BLaER1 treated with 17β-estradiol and CSF1 and Interleukin-3, amounts not matched to agents 10 nM and 100 nM (cell line): Measurements from ENCODE around the gene ILDR1.

ENCODE experiments used
- H3K27ac ChIP-seq, 11 experiments: shearing (Covaris generic); formaldehyde crosslinking; 2 replicates each; pipeline ENCODE4 v1.8.1; 2022
- H3K27me3 ChIP-seq, 11 experiments: shearing (Covaris generic); formaldehyde crosslinking; 2 replicates each; pipeline ENCODE4 v1.8.1; 2022
- H3K36me3 ChIP-seq, 11 experiments: shearing (Covaris generic); formaldehyde crosslinking; 2 replicates each; pipeline ENCODE4 v1.8.1; 2022
- H3K4me1 ChIP-seq, 10 experiments: shearing (Covaris generic); formaldehyde crosslinking; 2 replicates each; pipeline ENCODE4 v1.8.1; 2022
- H3K4me2 ChIP-seq, 11 experiments: shearing (Covaris generic); formaldehyde crosslinking; 2 replicates each; pipeline ENCODE4 v1.8.1; 2022
- H3K4me3 ChIP-seq, 10 experiments: shearing (Covaris generic); formaldehyde crosslinking; 2 replicates each; pipeline ENCODE4 v1.8.1; 2022
- H3K9ac ChIP-seq, 11 experiments: shearing (Covaris generic); formaldehyde crosslinking; 2 replicates each; pipeline ENCODE4 v1.8.1; 2022
- H3K9me3 ChIP-seq, 11 experiments: shearing (Covaris generic); formaldehyde crosslinking; replicated peaks in 1 of 11; 2 replicates each; pipeline ENCODE4 v1.8.1; 2022
- H4K20me1 ChIP-seq, 11 experiments: shearing (Covaris generic); formaldehyde crosslinking; 2 replicates each; pipeline ENCODE4 v1.8.1; 2022
- Cebpa-rat ChIP-seq, 11 experiments: shearing (Covaris generic); IDR thresholded peaks; 2 replicates each; pipeline ENCODE4 v1.8.1; 2022

ILDR1 gene

GRCh38 chr3:122030381-122031122 lies 8.5 kb upstream of the ILDR1 start:
- no peak for TF ChIP-seq Cebpa-rat (IDR thresholded peaks at IDR 0.05)
- H3K27ac ChIP-seq = peak overlapping the region in 8 of 11 experiments; percentile 11 to 56 (median 32); a peak in 10 of 22 replicates
- no peak overlapping the region for H3K4me3 ChIP-seq

DNA sequence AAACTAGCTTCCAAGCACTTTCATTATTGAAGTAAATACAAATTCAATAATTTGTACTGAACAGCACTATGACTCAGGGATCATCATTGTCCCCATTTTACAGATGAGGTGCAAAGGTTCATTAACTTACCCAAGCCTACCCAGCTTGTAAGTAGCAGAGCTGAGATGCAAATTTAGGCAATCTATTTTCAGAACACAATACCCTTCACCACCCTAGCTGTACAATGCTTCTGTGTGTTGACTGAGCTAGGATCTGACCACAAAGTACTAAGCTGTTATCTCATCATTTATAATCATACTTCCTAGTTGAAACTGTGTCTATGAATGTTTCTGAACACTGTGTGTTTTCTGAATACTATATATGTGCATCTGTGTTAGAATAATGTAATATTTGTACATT lies 3.2 kb upstream of the ILDR1 start:
- H3K4me2 ChIP-seq = peak overlapping the region in 2 of 11 experiments; percentile 21 to 48; a peak in 3 of 22 replicates
- H3K4me3 ChIP-seq = no peak overlapping the region
- H3K27ac ChIP-seq = no peak overlapping the region

More at GRCh38 chr3:122030381-122031122, 8.5 kb upstream of the ILDR1 start:
- Histone ChIP-seq H3K36me3 (no peaks in the 10 kb centered on the region), H3K9me3 (peaks cover 10 to 38% (median 16%) of the 10 kb centered on the region in 11 experiments), H3K4me1 (peaks cover 0 to 26% (median 0%) of the 10 kb centered on the region in 10 experiments; a peak in 8 of 20 replicates), H3K27me3 (no peaks in the 10 kb centered on the region), H3K4me2 (peak overlapping the region in 6 of 11 experiments; percentile 13 to 47 (median 44); a peak in 11 of 22 replicates), H4K20me1 (no peaks in the 10 kb centered on the region), H3K9ac (no peak overlapping the region)

DNA sequence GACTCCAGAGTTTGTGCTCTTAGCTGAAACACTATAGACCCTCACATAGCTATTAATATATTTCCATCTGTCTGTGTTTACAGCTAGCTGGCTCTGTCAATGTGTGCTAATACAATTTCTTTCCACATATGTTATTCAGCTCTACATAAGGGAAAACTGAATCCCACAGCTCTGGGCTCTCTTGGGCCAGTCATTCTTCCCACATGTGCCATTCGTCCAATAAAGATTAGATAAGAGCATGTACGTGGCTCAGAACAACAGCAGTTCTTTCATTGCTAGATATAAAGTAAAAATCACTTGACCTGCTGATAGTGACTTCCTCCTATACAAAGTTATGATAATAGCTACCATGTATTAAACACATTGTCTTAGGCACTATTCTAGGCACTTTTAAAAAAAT lies 2.8 kb upstream of the ILDR1 start:
- no peak for TF ChIP-seq Cebpa-rat (IDR thresholded peaks at IDR 0.05)
- peaks cover 0 to 19% (median 10%) of the 10 kb centered on the region in 11 experiments; a peak in 15 of 22 replicates for H3K9me3 ChIP-seq
- H3K4me3 ChIP-seq = no peak overlapping the region
- no peaks in the 10 kb centered on the region for H3K36me3 ChIP-seq
- no peak overlapping the region for H3K27ac ChIP-seq
- peaks cover 0 to 17% (median 6%) of the 10 kb centered on the region in 10 experiments; a peak in 12 of 20 replicates for H3K4me1 ChIP-seq
- peak overlapping the region in 1 of 11 experiments; percentile 21; a peak in 1 of 22 replicates for H3K4me2 ChIP-seq
- peaks cover 0 to 13% (median 8%) of the 10 kb centered on the region in 11 experiments; a peak in 17 of 22 replicates for H3K27me3 ChIP-seq
- no peaks in the 10 kb centered on the region for H4K20me1 ChIP-seq
- no peak overlapping the region for H3K9ac ChIP-seq

More for the DNA sequence above, 3.2 kb upstream of the ILDR1 start:
- Histone ChIP-seq H4K20me1 (no peaks in the 10 kb centered on the region), H3K36me3 (no peaks in the 10 kb centered on the region), H3K4me1 (peaks cover 4 to 17% (median 8%) of the 10 kb centered on the region in 10 experiments; a peak in 16 of 20 replicates), H3K9me3 (peaks cover 0 to 19% (median 10%) of the 10 kb centered on the region in 11 experiments; a peak in 15 of 22 replicates), H3K9ac (no peak overlapping the region), H3K27me3 (peaks cover 0 to 13% (median 8%) of the 10 kb centered on the region in 11 experiments; a peak in 17 of 22 replicates)
- TF ChIP-seq Cebpa-rat (IDR thresholded peaks at IDR 0.05) = no peak

- Histone ChIP-seq H3K4me1 (peaks cover 0 to 17% (median 6%) of the 10 kb centered on the region in 10 experiments; a peak in 12 of 20 replicates), H3K36me3 (no peaks in the 10 kb centered on the region), H3K4me3 (no peak overlapping the region), H4K20me1 (no peaks in the 10 kb centered on the region), H3K4me2 (peak overlapping the region in 2 of 11 experiments; percentile 23 to 30; a peak in 2 of 22 replicates), H3K27ac (no peak overlapping the region), H3K27me3 (peaks cover 0 to 13% (median 8%) of the 10 kb centered on the region in 11 experiments; a peak in 17 of 22 replicates), H3K9me3 (peaks cover 0 to 19% (median 10%) of the 10 kb centered on the region in 11 experiments; a peak in 15 of 22 replicates), H3K9ac (no peak overlapping the region)
- no peak for TF ChIP-seq Cebpa-rat (IDR thresholded peaks at IDR 0.05)
Measured at GRCh38 chr3:122023335-122023910, 1.4 kb upstream of the ILDR1 start.

DNA sequence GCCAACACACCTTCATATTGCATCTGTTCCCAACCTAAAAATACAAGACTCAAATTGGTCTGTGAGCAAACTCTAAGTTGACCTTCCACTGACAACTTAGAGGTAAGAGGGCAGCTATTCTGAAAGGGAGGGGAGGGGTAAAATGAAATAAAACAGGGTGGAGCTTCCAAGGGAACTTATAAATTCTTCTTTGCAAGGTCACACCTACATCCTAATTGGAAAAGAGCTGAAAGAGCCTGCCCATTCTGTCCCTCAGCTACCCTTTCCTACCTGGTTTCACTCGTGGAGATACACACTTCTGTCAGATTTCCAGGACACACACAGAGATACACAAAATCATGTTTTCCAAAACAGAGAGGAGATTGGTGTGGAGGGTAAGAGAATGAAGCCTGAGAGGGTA lies 1.0 kb downstream of the ILDR1 start:
- no peak overlapping the region for H3K9ac ChIP-seq
- H3K4me1 ChIP-seq = peaks cover 0 to 17% (median 6%) of the 10 kb centered on the region in 10 experiments; a peak in 12 of 20 replicates
- H3K4me3 ChIP-seq = no peak overlapping the region
- H3K9me3 ChIP-seq = peaks cover 4 to 23% (median 16%) of the 10 kb centered on the region in 11 experiments; a peak in 20 of 22 replicates
- TF ChIP-seq Cebpa-rat (IDR thresholded peaks at IDR 0.05) = no peak
- no peaks in the 10 kb centered on the region for H4K20me1 ChIP-seq
- H3K4me2 ChIP-seq = no peak overlapping the region
- no peaks in the 10 kb centered on the region for H3K36me3 ChIP-seq
- H3K27me3 ChIP-seq = peaks cover 0 to 13% (median 8%) of the 10 kb centered on the region in 11 experiments; a peak in 17 of 22 replicates
- H3K27ac ChIP-seq = no peak overlapping the region

DNA sequence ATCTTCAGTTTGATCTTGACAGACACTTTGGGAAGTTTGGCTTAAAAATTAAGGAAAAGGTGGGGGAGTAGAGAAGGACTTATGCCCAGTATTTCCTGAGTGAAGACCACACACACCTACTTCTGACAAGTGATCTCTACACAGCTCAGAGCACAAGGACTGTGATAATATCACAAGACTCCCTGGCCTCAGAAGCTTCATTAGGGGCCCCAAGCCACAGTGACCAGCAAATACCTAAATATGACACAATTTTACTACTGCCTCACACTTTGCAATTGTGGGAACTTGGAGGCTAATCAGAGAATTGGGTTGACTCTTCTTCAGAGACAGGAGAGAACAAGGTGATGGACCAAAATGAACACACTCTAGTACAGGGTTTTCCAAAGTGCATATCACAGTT lies 2.6 kb downstream of the ILDR1 start:
- no peak overlapping the region for H3K9ac ChIP-seq
- peaks cover 4 to 34% (median 25%) of the 10 kb centered on the region in 11 experiments; a peak in 20 of 22 replicates for H3K9me3 ChIP-seq
- H3K36me3 ChIP-seq = no peaks in the 10 kb centered on the region
- no peak for TF ChIP-seq Cebpa-rat (IDR thresholded peaks at IDR 0.05)
- no peaks in the 10 kb centered on the region for H4K20me1 ChIP-seq
- H3K4me3 ChIP-seq = no peak overlapping the region
- H3K4me1 ChIP-seq = peaks cover 0 to 9% (median 6%) of the 10 kb centered on the region in 10 experiments; a peak in 12 of 20 replicates
- no peak overlapping the region for H3K27ac ChIP-seq
- H3K27me3 ChIP-seq = peaks cover 0 to 13% (median 8%) of the 10 kb centered on the region in 11 experiments; a peak in 17 of 22 replicates
- H3K4me2 ChIP-seq = no peak overlapping the region

DNA sequence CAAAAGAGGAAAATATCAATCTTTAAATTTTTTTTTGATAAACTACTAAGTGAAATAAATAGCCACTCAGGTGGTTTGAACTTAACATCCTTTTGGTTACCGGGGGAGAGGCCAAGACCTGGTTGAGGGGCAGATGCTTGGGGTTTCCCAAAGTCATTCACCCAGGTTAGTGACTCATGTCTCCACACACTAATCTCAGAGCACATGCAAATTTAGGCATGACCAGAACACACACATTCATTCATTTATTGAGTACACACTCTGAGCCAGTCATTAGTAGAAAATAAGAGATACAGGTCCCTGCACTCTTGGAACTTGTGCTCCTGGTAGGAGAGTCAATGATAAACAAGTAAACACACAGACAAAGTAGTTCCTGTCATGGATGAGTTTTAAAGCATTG lies 7.3 kb downstream of the ILDR1 start:
- Histone ChIP-seq H3K27me3 (no peaks in the 10 kb centered on the region), H3K27ac (no peak overlapping the region), H3K9ac (no peak overlapping the region), H4K20me1 (no peaks in the 10 kb centered on the region), H3K36me3 (no peaks in the 10 kb centered on the region), H3K9me3 (peaks cover 0 to 25% (median 17%) of the 10 kb centered on the region in 11 experiments; a peak in 14 of 22 replicates), H3K4me1 (peaks cover 0 to 20% (median 0%) of the 10 kb centered on the region in 10 experiments; a peak in 4 of 20 replicates), H3K4me3 (no peak overlapping the region), H3K4me2 (no peak overlapping the region)
- no peak for TF ChIP-seq Cebpa-rat (IDR thresholded peaks at IDR 0.05)

- Histone ChIP-seq H3K9ac (no peak overlapping the region), H4K20me1 (no peaks in the 10 kb centered on the region), H3K9me3 (peaks cover 0 to 25% (median 17%) of the 10 kb centered on the region in 11 experiments; a peak in 14 of 22 replicates), H3K4me2 (peak overlapping the region in 1 of 11 experiments; percentile 66; a peak in 1 of 22 replicates), H3K4me1 (peaks cover 0 to 25% (median 0%) of the 10 kb centered on the region in 10 experiments; a peak in 4 of 20 replicates), H3K27me3 (no peaks in the 10 kb centered on the region), H3K4me3 (no peak overlapping the region), H3K36me3 (no peaks in the 10 kb centered on the region), H3K27ac (no peak overlapping the region)
- TF ChIP-seq Cebpa-rat (IDR thresholded peaks at IDR 0.05) = no peak
Measured at GRCh38 chr3:122013448-122013925, 8.6 kb downstream of the ILDR1 start.
